Motor neuron (in vitro differentiated cells): ENCODE results near the gene KIF26A. TPM values are rescaled to one million over a fixed set of nuclear protein-coding genes. Genes with fewer than 3 reads are reported as not detected.
A peak's percentile ranks its signal among the peaks of the same experiment; 100 is the strongest.

Source experiments
- ATAC-seq, 8 experiments: fragments of 200-7000 bp; cut with Tn5 transposase; replicated peaks in 6 of 8; 2 replicates each; pipeline ENCODE4 v1.8.0; 2021; ENCODE audit warnings: mild to moderate bottlenecking in 8 of 8, moderate library complexity in 8 of 8
- H3K27ac ChIP-seq, 2 donors: fragments of 250-450 bp; sonication (Bioruptor Pico); 2 replicates each; pipeline ENCODE4 v1.9.0; 2021; ENCODE audit warnings: antibody characterized with exemption in 2 of 2, mild to moderate bottlenecking in 2 of 2, moderate library complexity in 1 of 2
- H3K4me1 ChIP-seq, 2 donors: fragments of 250-450 bp; sonication (Bioruptor Pico); replicated peaks in 1 of 2; 2 replicates each; pipeline ENCODE4 v1.6.1; 2021; ENCODE audit warnings: antibody characterized with exemption in 2 of 2, mild to moderate bottlenecking in 2 of 2, moderate library complexity in 1 of 2
- H3K4me3 ChIP-seq, 5 donors: fragments of 250-450 bp; sonication (Bioruptor Pico); 2 replicates each; pipeline ENCODE4 v1.9.0; 2021; ENCODE audit warnings: antibody characterized with exemption in 5 of 5, mild to moderate bottlenecking in 5 of 5, moderate library complexity in 4 of 5
- WGBS, 10 experiments: fragments of 450-650 bp; shearing (Covaris generic); methylation state at CpG; one replicate each; pipeline ENCODE4 v1.0.0; 2022; 5-methylcytosine and 5-hydroxymethylcytosine counted together
- in situ Hi-C, 9 experiments: fragments of 400-800 bp; cut with MboI; loops; one replicate each; pipeline ENCODE4 v1.15.0; 2021; ENCODE audit warnings: low sequenced_read_pairs in 9 of 9, low pct_unique_long_range_greater_than_20kb in 2 of 9; ENCODE audit not compliant: unreplicated experiment in 9 of 9
- total RNA-seq, 8 experiments: library from RNA; unstranded; fragments of 300-600 nt; gene quantifications; 2 replicates each; pipeline versions ENCODE4 v1.2.3 to v1.2.4, GENCODE V29; 2022

The KIF26A gene
- total RNA-seq, 8 experiments from 2014 or later, result 0.20 to 14.2 (median 8.2) TPM

- 88% methylated on average over 3 of the region's 15 CpGs; no CpG with 5 or more reads in 9 of the 10 experiments for WGBS, 10 experiments
- peaks cover 31 to 55% of the 10 kb centered on the region in 2 donors for H3K4me1 ChIP-seq
- H3K27ac ChIP-seq, result no peak overlapping the region
- in situ Hi-C loops, result no loop called here
- ATAC-seq, result no peak
- no peak overlapping the region for H3K4me3 ChIP-seq
These were observed 15.9 kb downstream of the KIF26A start for GRCh38 chr14:104154246-104154645.

- Histone ChIP-seq H3K27ac (no peak overlapping the region), H3K4me1 (peaks cover 24 to 55% of the 10 kb centered on the region in 2 donors), H3K4me3 (no peak overlapping the region)
- ATAC-seq, result peak in 1 of 8 experiments; percentile 84
- WGBS, 10 experiments, result no CpG with 5 or more reads among the region's 29 CpGs
- in situ Hi-C loops, result no loop called here
These were observed 17.1 kb downstream of the KIF26A start for GRCh38 chr14:104155513-104155912.

- in situ Hi-C loops, result no loop called here
- Histone ChIP-seq H3K4me3 (no peak overlapping the region), H3K27ac (no peak overlapping the region), H3K4me1 (peaks cover 19 to 50% of the 10 kb centered on the region in 2 donors)
- 85 to 86% methylated on average over 1 to 4 of the region's 5 CpGs; no CpG with 5 or more reads in 8 of the 10 experiments for WGBS, 10 experiments
- ATAC-seq, result peak in 1 of 8 experiments; percentile 41
These were observed 17.8 kb downstream of the KIF26A start for GRCh38 chr14:104156142-104156541.

GRCh38 chr14:104157016-104157928 lies 18.9 kb downstream of the KIF26A start:
- in situ Hi-C loops, result no loop called here
- 20 to 82% (median 71%) methylated on average over 1 to 10 of the region's 42 CpGs; no CpG with 5 or more reads in 4 of the 10 experiments for WGBS, 10 experiments
- H3K27ac ChIP-seq, result no peak overlapping the region
- peaks cover 15 to 42% of the 10 kb centered on the region in 2 donors for H3K4me1 ChIP-seq
- no peak overlapping the region for H3K4me3 ChIP-seq
- ATAC-seq, result no peak

- in situ Hi-C loops, result no loop called here
- ATAC-seq, result peak in 5 of 8 experiments; percentile 74 to 82 (median 77)
- 36 to 87% (median 57%) methylated on average over 1 to 19 of the region's 51 CpGs; no CpG with 5 or more reads in 6 of the 10 experiments for WGBS, 10 experiments
- Histone ChIP-seq H3K4me1 (peaks cover 15 to 49% of the 10 kb centered on the region in 2 donors), H3K27ac (peak overlapping the region in 1 of 2 donors; percentile 80), H3K4me3 (no peak overlapping the region)
These were observed 20.7 kb downstream of the KIF26A start for GRCh38 chr14:104158827-104159798.

GRCh38 chr14:104159990-104160389 lies 21.6 kb downstream of the KIF26A start:
- 60 to 100% methylated on average over 1 of the region's 9 CpGs; no CpG with 5 or more reads in 8 of the 10 experiments for WGBS, 10 experiments
- no peak overlapping the region for H3K4me3 ChIP-seq
- H3K27ac ChIP-seq, result peak overlapping the region in 1 of 2 donors; percentile 80
- in situ Hi-C loops, result no loop called here
- no peak for ATAC-seq
- peaks cover 19 to 56% of the 10 kb centered on the region in 2 donors for H3K4me1 ChIP-seq

- Histone ChIP-seq H3K4me3 (no peak overlapping the region), H3K27ac (no peak overlapping the region), H3K4me1 (peaks cover 19 to 59% of the 10 kb centered on the region in 2 donors)
- ATAC-seq, result no peak
- 17 to 100% (median 80%) methylated on average over 1 to 6 of the region's 23 CpGs; no CpG with 5 or more reads in 3 of the 10 experiments for WGBS, 10 experiments
- in situ Hi-C loops, result no loop called here
These were observed 23.4 kb downstream of the KIF26A start for GRCh38 chr14:104161602-104162367.

GRCh38 chr14:104162495-104162894 lies 24.1 kb downstream of the KIF26A start:
- Histone ChIP-seq H3K4me1 (peaks cover 19 to 55% of the 10 kb centered on the region in 2 donors), H3K27ac (no peak overlapping the region), H3K4me3 (no peak overlapping the region)
- ATAC-seq, result no peak
- in situ Hi-C loops, result no loop called here
- 100% methylated on average over 3 of the region's 9 CpGs; no CpG with 5 or more reads in 9 of the 10 experiments for WGBS, 10 experiments

- Histone ChIP-seq H3K4me3 (no peak overlapping the region), H3K4me1 (peaks cover 25 to 54% of the 10 kb centered on the region in 2 donors), H3K27ac (peak overlapping the region in 1 of 2 donors; percentile 12)
- in situ Hi-C loops, result no loop called here
- WGBS, 10 experiments, result 66 to 92% methylated on average over 5 to 8 of the region's 21 CpGs; no CpG with 5 or more reads in 8 of the 10 experiments
- ATAC-seq, result no peak
These were observed 25.2 kb downstream of the KIF26A start for GRCh38 chr14:104163541-104163940.

GRCh38 chr14:104164041-104164440 lies 25.7 kb downstream of the KIF26A start:
- Histone ChIP-seq H3K4me1 (peaks cover 25 to 54% of the 10 kb centered on the region in 2 donors), H3K27ac (peak overlapping the region in 1 of 2 donors; percentile 24), H3K4me3 (no peak overlapping the region)
- in situ Hi-C loops, result no loop called here
- 60 to 62% methylated on average over 1 to 3 of the region's 23 CpGs; no CpG with 5 or more reads in 8 of the 10 experiments for WGBS, 10 experiments
- peak in 1 of 8 experiments; percentile 0 for ATAC-seq

GRCh38 chr14:104164512-104164911 lies 26.1 kb downstream of the KIF26A start:
- Histone ChIP-seq H3K4me3 (no peak overlapping the region), H3K27ac (peak overlapping the region in 1 of 2 donors; percentile 24), H3K4me1 (peaks cover 25 to 54% of the 10 kb centered on the region in 2 donors)
- WGBS, 10 experiments, result 93% methylated on average over 3 of the region's 9 CpGs; no CpG with 5 or more reads in 9 of the 10 experiments
- in situ Hi-C loops, result no loop called here
- ATAC-seq, result peak in 2 of 8 experiments; percentile 11 to 12

- H3K4me1 ChIP-seq, result peaks cover 43 to 62% of the 10 kb centered on the region in 2 donors
- WGBS, 10 experiments, result no CpG with 5 or more reads among the region's 18 CpGs
- no peak overlapping the region for H3K4me3 ChIP-seq
- no peak overlapping the region for H3K27ac ChIP-seq
- no peak for ATAC-seq
- in situ Hi-C loops, result no loop called here
These were observed 28.3 kb downstream of the KIF26A start for GRCh38 chr14:104166698-104167097.
